OCI-LY7 (cell line): Measurements from ENCODE around the gene THSD8. TPM values are rescaled to one million over a fixed set of nuclear protein-coding genes. Genes with fewer than 3 reads are reported as not detected.

Experiments
- BruUV-seq: library from RNA; stranded (reverse); fragments of 400-500 nt; replicated peaks from 2 replicates; lab custom pipeline; 2021; lab: Mats Ljungman, UMichigan
- CTCF ChIA-PET: fragments of 300-600 bp; sonication (Branson Sonifier 250); formaldehyde crosslinking; loops from one replicate; lab custom pipeline; 2022; ENCODE audit warnings: antibody characterized with exemption; ENCODE audit not compliant: unreplicated experiment; lab: Charles Lee
- POLR2A ChIA-PET: fragments of 300-600 bp; sonication (Branson Sonifier 250); formaldehyde crosslinking; loops from one replicate; lab custom pipeline; 2022; ENCODE audit warnings: antibody characterized with exemption; lab: Charles Lee
- DNase-seq: peaks from one replicate; pipeline ENCODE4 v3.0.0-alpha.2; 2015; ENCODE audit warnings: low spot score
- H2AFZ ChIP-seq: fragments of 200-600 bp; sonication (generic), shearing (Covaris generic); 2 replicates; pipeline ENCODE4 v1.6.1; 2014; ENCODE audit warnings: mild to moderate bottlenecking, antibody characterized with exemption, low read length, moderate library complexity
- H3K27ac ChIP-seq: fragments of 200-600 bp; sonication (generic); 2 replicates; pipeline ENCODE4 v1.5.1; 2014; ENCODE audit warnings: mixed run types, low read depth, mild to moderate bottlenecking, moderate library complexity, low read length, inconsistent platforms; ENCODE audit not compliant: poor library complexity, severe bottlenecking
- H3K36me3 ChIP-seq: fragments of 200-600 bp; sonication (generic); 2 replicates; pipeline ENCODE4 v1.6.1; 2014; ENCODE audit warnings: mild to moderate bottlenecking, antibody characterized with exemption, low read length, moderate library complexity, mixed read lengths; ENCODE audit not compliant: insufficient read depth
- H3K4me1 ChIP-seq: fragments of 200-600 bp; sonication (generic); 2 replicates; pipeline ENCODE4 v1.5.1; 2014; ENCODE audit warnings: mild to moderate bottlenecking, low read length; ENCODE audit not compliant: insufficient read depth, poor library complexity, severe bottlenecking
- H3K4me2 ChIP-seq: fragments of 200-600 bp; sonication (generic); 2 replicates; pipeline ENCODE4 v1.6.1; 2014; ENCODE audit warnings: mild to moderate bottlenecking, low read length
- H3K4me3 ChIP-seq: fragments of 200-600 bp; sonication (generic); 2 replicates; pipeline ENCODE4 v1.5.1; 2014; ENCODE audit warnings: mild to moderate bottlenecking, low read depth, low read length; ENCODE audit not compliant: poor library complexity, severe bottlenecking
- H3K79me2 ChIP-seq: fragments of 200-600 bp; sonication (generic); 2 replicates; pipeline ENCODE4 v1.6.1; 2016; ENCODE audit warnings: low read depth, mild to moderate bottlenecking, low read length, moderate library complexity, mixed read lengths; ENCODE audit not compliant: insufficient read depth
- H3K9me2 ChIP-seq: fragments of 200-600 bp; sonication (generic); 2 replicates; pipeline ENCODE4 v1.6.1; 2016; ENCODE audit warnings: mild to moderate bottlenecking, low read length, mixed read lengths; ENCODE audit not compliant: insufficient read depth
- H3K9me3 ChIP-seq: fragments of 200-600 bp; sonication (generic); 2 replicates; pipeline ENCODE4 v1.6.1; 2014; ENCODE audit warnings: mild to moderate bottlenecking, mixed run types, low read length, mixed read lengths
- H4K20me1 ChIP-seq: fragments of 200-600 bp; sonication (generic); 2 replicates; pipeline ENCODE4 v1.6.1; 2014; ENCODE audit warnings: mild to moderate bottlenecking, antibody characterized with exemption, low read length, moderate library complexity, mixed read lengths; ENCODE audit not compliant: insufficient read depth
- CTCF ChIP-seq: fragments of 200-600 bp; sonication (generic); conservative IDR thresholded peaks from 2 replicates; pipeline ENCODE4 v1.5.1; 2014; ENCODE audit warnings: mild to moderate bottlenecking, antibody characterized with exemption, low read length, moderate library complexity, mixed read lengths
- EZH2phosphoT487 ChIP-seq: fragments of 200-600 bp; sonication (generic); IDR thresholded peaks from 2 replicates; pipeline ENCODE4 v1.6.1; 2018; ENCODE audit warnings: low read depth, borderline replicate concordance, mild to moderate bottlenecking, mixed run types, antibody characterized with exemption, low read length, moderate library complexity, mixed read lengths
- intact Hi-C: fragments of 100-400 bp; cut with micrococcal nuclease; formaldehyde crosslinking; loops from one replicate; pipeline ENCODE4 v1.10.0; 2022; ENCODE audit not compliant: unreplicated experiment
- total RNA-seq, 2 experiments: library from RNA; depleted of rRNA in 1 of 2; stranded (reverse); fragments of >200 nt in 1 of 2; shearing (Covaris generic) in 1 of 2; gene quantifications; 2 replicates each; pipeline ENCODE4 v1.2.3, GENCODE V29; 2014 to 2022

The THSD8 gene
- total RNA-seq, 2 experiments from 2014 or later = 42.7 TPM; not detected in 1

GRCh38 chr19:12821761-12822160 is 19.9 kb downstream of the THSD8 start:
- BruUV-seq = no TSS peak
- H3K4me2 ChIP-seq = no peak overlapping the region
- no peaks in the 10 kb centered on the region for H3K79me2 ChIP-seq
- H3K4me1 ChIP-seq = no peaks in the 10 kb centered on the region
- no peak overlapping the region for H2AFZ ChIP-seq
- TF ChIP-seq CTCF (no peak), EZH2phosphoT487 (no peak)
- H4K20me1 ChIP-seq = no peaks in the 10 kb centered on the region
- intact Hi-C loops = no loop called here
- H3K9me3 ChIP-seq = no peaks in the 10 kb centered on the region
- DNase-seq = no peak
- no peak overlapping the region for H3K27ac ChIP-seq
- no peaks in the 10 kb centered on the region for H3K9me2 ChIP-seq
- POLR2A ChIA-PET = interaction anchor here (0.6 kb wide), 1 partner anchor 135 kb away, joined by 7 read pairs; no protein-coding TSS in a partner anchor
- CTCF ChIA-PET = no interaction called here
- H3K36me3 ChIP-seq = no peaks in the 10 kb centered on the region
- no peak overlapping the region for H3K4me3 ChIP-seq

- no peak for DNase-seq
- CTCF ChIA-PET = no interaction called here
Observed at GRCh38 chr19:12825254-12826131, 23.6 kb downstream of the THSD8 start.

More at GRCh38 chr19:12825254-12826131, 23.6 kb downstream of the THSD8 start:
- POLR2A ChIA-PET = no interaction called here
- BruUV-seq = no TSS peak
- Histone ChIP-seq H2AFZ (no peak overlapping the region), H3K9me3 (no peaks in the 10 kb centered on the region), H3K79me2 (no peaks in the 10 kb centered on the region), H4K20me1 (no peaks in the 10 kb centered on the region), H3K4me2 (no peak overlapping the region), H3K4me1 (no peaks in the 10 kb centered on the region), H3K9me2 (no peaks in the 10 kb centered on the region), H3K27ac (no peak overlapping the region), H3K4me3 (no peak overlapping the region), H3K36me3 (no peaks in the 10 kb centered on the region)
- TF ChIP-seq EZH2phosphoT487 (no peak), CTCF (no peak)
- intact Hi-C loops = no loop called here
